ENCODE data around the gene P2RY4.
"Not testable (repeated sequence)": the region's sequence is repeated elsewhere in the genome, so short reads cannot be mapped to it uniquely, and the experiment has no call there.

P2RY4 gene

DNA sequence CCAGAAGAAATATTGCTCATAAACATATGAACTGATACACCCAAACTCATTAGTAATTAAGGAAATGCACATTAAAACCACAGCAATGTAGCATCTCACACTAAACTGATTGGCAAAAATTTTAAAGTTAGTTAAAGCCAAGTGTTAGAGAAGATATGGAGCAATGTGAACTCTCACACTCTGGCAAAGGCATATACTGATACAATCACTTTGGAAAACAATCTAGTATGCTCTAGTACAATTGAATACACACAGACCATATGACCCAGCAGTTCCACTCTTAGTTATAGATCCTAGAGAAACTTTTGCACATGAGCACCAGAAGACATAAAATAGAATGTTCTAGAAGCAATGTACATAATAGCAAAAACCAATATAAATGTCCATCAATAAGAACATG lies 34.0 kb downstream of the P2RY4 start:
- TF ChIP-seq EZH2phosphoT487 (conservative IDR thresholded peaks at IDR 0.05; ENCODE audit: low read length), result no peak
- TF ChIP-seq, protein P1, sequence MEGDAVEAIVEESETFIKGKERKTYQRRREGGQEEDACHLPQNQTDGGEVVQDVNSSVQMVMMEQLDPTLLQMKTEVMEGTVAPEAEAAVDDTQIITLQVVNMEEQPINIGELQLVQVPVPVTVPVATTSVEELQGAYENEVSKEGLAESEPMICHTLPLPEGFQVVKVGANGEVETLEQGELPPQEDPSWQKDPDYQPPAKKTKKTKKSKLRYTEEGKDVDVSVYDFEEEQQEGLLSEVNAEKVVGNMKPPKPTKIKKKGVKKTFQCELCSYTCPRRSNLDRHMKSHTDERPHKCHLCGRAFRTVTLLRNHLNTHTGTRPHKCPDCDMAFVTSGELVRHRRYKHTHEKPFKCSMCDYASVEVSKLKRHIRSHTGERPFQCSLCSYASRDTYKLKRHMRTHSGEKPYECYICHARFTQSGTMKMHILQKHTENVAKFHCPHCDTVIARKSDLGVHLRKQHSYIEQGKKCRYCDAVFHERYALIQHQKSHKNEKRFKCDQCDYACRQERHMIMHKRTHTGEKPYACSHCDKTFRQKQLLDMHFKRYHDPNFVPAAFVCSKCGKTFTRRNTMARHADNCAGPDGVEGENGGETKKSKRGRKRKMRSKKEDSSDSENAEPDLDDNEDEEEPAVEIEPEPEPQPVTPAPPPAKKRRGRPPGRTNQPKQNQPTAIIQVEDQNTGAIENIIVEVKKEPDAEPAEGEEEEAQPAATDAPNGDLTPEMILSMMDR (IDR thresholded peaks at IDR 0.05; ENCODE audit: insufficient read depth, low read length, poor library complexity, severe bottlenecking), result no peak
- Histone ChIP-seq H3K27ac (ENCODE audit: low read depth, low read length) (no peak overlapping the region), H3K36me3 (ENCODE audit: low read length) (no peaks in the 10 kb centered on the region), H3K9me2 (replicated peaks; ENCODE audit: insufficient read depth, low read length) (no peaks in the 10 kb centered on the region), H3F3A (ENCODE audit: insufficient read depth) (no peaks in the 10 kb centered on the region), H3K9ac (ENCODE audit: low read length) (no peak overlapping the region), H3K4me3 (ENCODE audit: insufficient read depth, low read length, poor library complexity, severe bottlenecking) (no peak overlapping the region), H3K27me3 (ENCODE audit: low read length) (no peaks in the 10 kb centered on the region), H3K9me3 (ENCODE audit: insufficient read depth, low read length) (no peaks in the 10 kb centered on the region), H4K20me1 (ENCODE audit: low read depth, low read length) (no peaks in the 10 kb centered on the region), H3K4me2 (ENCODE audit: low read depth, low read length, poor library complexity, severe bottlenecking) (no peak overlapping the region), H2AFZ (ENCODE audit: low read depth, low read length, severe bottlenecking) (no peak overlapping the region), H3K79me2 (ENCODE audit: insufficient read depth, low read length) (no peaks in the 10 kb centered on the region)

DNA sequence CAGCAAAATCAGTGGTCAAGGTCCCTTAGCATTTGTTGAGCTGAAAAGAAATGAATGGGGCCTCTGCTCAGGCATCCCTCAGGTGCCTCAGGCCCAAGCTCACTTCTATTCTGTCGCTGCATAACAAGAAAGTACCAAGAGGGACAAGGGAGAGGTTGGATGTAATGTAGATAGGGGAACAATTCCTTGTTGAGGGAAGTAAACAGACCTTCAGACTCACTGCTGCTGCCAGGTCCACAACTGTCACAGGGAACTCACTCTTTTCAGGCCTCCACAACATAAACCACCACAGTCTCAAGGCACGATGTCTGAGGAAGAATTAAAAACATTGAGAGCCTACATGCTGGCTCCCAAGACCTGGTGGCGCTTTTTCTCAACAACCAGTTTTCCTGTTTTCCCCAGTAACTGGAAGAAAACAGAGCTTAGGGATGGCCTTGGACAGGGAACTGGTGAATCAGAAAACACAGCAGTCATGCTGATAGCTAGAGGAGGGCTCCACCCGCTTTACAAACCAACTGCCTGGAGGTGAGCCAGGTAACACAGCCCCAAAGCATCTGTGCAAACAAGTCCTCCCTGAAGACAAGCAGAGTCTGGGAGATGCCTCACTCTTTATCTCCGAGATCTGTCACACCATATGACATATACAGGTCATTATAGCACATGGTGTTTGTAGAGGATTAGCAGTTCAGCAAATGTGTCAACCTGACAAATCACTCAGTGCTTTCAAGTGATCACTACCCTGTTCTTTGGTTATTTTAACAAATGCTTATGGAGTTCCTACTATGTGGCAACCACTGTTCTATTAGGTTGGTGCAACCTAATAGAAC lies 39.9 kb downstream of the P2RY4 start:
- Histone ChIP-seq H4K20me1 (ENCODE audit: low read depth, low read length) (no peaks in the 10 kb centered on the region), H3K27me3 (ENCODE audit: low read length) (no peaks in the 10 kb centered on the region), H3K27ac (ENCODE audit: low read depth, low read length) (no peak overlapping the region), H3K4me2 (ENCODE audit: low read depth, low read length, poor library complexity, severe bottlenecking) (no peak overlapping the region), H2AFZ (ENCODE audit: low read depth, low read length, severe bottlenecking) (no peak overlapping the region), H3F3A (ENCODE audit: insufficient read depth) (no peaks in the 10 kb centered on the region), H3K4me3 (ENCODE audit: insufficient read depth, low read length, poor library complexity, severe bottlenecking) (no peak overlapping the region), H3K9me3 (ENCODE audit: insufficient read depth, low read length) (no peaks in the 10 kb centered on the region), H3K9ac (ENCODE audit: low read length) (no peak overlapping the region), H3K79me2 (ENCODE audit: insufficient read depth, low read length) (no peaks in the 10 kb centered on the region), H3K9me2 (replicated peaks; ENCODE audit: insufficient read depth, low read length) (no peaks in the 10 kb centered on the region), H3K36me3 (ENCODE audit: low read length) (no peaks in the 10 kb centered on the region)
- no peak for TF ChIP-seq EZH2phosphoT487 (conservative IDR thresholded peaks at IDR 0.05; ENCODE audit: low read length)
- TF ChIP-seq, protein P1 (IDR thresholded peaks at IDR 0.05; ENCODE audit: insufficient read depth, low read length, poor library complexity, severe bottlenecking), result no peak

DNA sequence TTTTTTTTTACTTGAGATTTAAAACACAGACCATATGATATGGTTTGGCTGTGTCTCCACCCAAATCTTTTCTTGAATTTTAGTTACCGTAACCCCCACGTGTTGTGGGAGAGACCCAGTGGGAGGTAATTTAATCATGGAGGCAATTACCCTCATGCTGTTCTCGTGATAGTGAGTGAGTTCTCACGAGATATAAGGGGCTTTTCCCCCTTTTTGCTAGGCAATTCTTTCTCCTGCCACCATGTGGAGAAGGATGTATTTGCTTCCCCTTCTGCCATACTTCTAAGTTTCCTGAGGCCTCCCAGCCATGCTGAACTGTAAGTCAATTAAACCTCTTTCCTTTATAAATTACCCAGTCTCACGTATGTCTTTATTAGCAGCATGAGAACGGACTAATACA lies 50.4 kb downstream of the P2RY4 start:
- H3K36me3 ChIP-seq (ENCODE audit: low read length); H3K27ac ChIP-seq (ENCODE audit: low read depth, low read length); H3K79me2 ChIP-seq (ENCODE audit: insufficient read depth, low read length); H3K9me2 ChIP-seq (replicated peaks; ENCODE audit: insufficient read depth, low read length); H2AFZ ChIP-seq (ENCODE audit: low read depth, low read length, severe bottlenecking); H3K9ac ChIP-seq (ENCODE audit: low read length); H3K27me3 ChIP-seq (ENCODE audit: low read length); H3K4me3 ChIP-seq (ENCODE audit: insufficient read depth, low read length, poor library complexity, severe bottlenecking); H3K4me2 ChIP-seq (ENCODE audit: low read depth, low read length, poor library complexity, severe bottlenecking); H4K20me1 ChIP-seq (ENCODE audit: low read depth, low read length); H3F3A ChIP-seq (ENCODE audit: insufficient read depth); H3K9me3 ChIP-seq (ENCODE audit: insufficient read depth, low read length): not testable (repeated sequence)

DNA sequence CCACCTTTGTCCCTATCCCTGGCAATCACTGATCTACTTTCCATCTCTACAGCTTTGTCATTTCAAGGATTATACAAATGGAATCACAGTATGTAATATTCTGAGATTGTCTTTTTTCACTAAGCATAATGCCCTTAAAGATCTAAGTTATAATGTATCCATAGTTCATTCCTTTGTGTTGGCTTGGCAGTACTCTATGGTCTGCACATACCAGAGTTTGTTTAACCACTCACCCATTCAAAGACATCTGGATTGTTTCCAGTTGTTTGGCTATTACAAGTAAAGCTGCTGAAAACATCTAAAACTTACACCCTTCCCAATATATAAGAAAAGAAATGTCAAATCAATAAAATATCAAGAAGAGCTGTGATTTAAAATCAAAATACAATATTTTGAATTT lies 51.5 kb downstream of the P2RY4 start:
- H3K36me3 ChIP-seq (ENCODE audit: low read length), result no peaks in the 10 kb centered on the region
- H3K27ac ChIP-seq (ENCODE audit: low read depth, low read length), result no peak overlapping the region
- H4K20me1 ChIP-seq (ENCODE audit: low read depth, low read length), result no peaks in the 10 kb centered on the region
- no peaks in the 10 kb centered on the region for H3F3A ChIP-seq (ENCODE audit: insufficient read depth)
- H3K4me2 ChIP-seq (ENCODE audit: low read depth, low read length, poor library complexity, severe bottlenecking), result no peak overlapping the region
- H3K9me3 ChIP-seq (ENCODE audit: insufficient read depth, low read length), result no peaks in the 10 kb centered on the region
- H3K9ac ChIP-seq (ENCODE audit: low read length), result no peak overlapping the region
- no peaks in the 10 kb centered on the region for H3K9me2 ChIP-seq (replicated peaks; ENCODE audit: insufficient read depth, low read length)
- TF ChIP-seq, protein P1 (IDR thresholded peaks at IDR 0.05; ENCODE audit: insufficient read depth, low read length, poor library complexity, severe bottlenecking), result no peak
- no peak for TF ChIP-seq EZH2phosphoT487 (conservative IDR thresholded peaks at IDR 0.05; ENCODE audit: low read length)
- H3K27me3 ChIP-seq (ENCODE audit: low read length), result no peaks in the 10 kb centered on the region
- H3K79me2 ChIP-seq (ENCODE audit: insufficient read depth, low read length), result no peaks in the 10 kb centered on the region
- H2AFZ ChIP-seq (ENCODE audit: low read depth, low read length, severe bottlenecking), result no peak overlapping the region
- no peak overlapping the region for H3K4me3 ChIP-seq (ENCODE audit: insufficient read depth, low read length, poor library complexity, severe bottlenecking)

Measured in SU-DHL-6 (cell line).